Trophoblast cell (in vitro differentiated cells and primary cell): Measurements from ENCODE around the gene RRP8.

ENCODE experiments used
- DNase-seq, 2 donors: peaks; one replicate each; pipeline ENCODE4 v3.0.0-alpha.2; 2016
- H2AFZ ChIP-seq: 2 replicates; pipeline ENCODE4 v1.6.1; 2013; ENCODE audit warnings: low read length, moderate library complexity, mild to moderate bottlenecking; ENCODE audit not compliant: insufficient read depth, poor library complexity
- H2AK5ac ChIP-seq: 2 replicates; pipeline ENCODE4 v1.6.1; 2013; ENCODE audit warnings: mild to moderate bottlenecking, low read length
- H2BK120ac ChIP-seq: 2 replicates; pipeline ENCODE4 v1.6.1; 2013; ENCODE audit warnings: low read length, mild to moderate bottlenecking, moderate library complexity; ENCODE audit not compliant: insufficient read depth, poor library complexity
- H2BK12ac ChIP-seq: 2 replicates; pipeline ENCODE4 v1.6.1; 2013; ENCODE audit warnings: mild to moderate bottlenecking, low read length, moderate library complexity
- H2BK5ac ChIP-seq: 2 replicates; pipeline ENCODE4 v1.6.1; 2013; ENCODE audit warnings: low read length, low read depth, moderate library complexity, mild to moderate bottlenecking; ENCODE audit not compliant: poor library complexity
- H3K14ac ChIP-seq: 2 replicates; pipeline ENCODE4 v1.6.1; 2013; ENCODE audit warnings: mild to moderate bottlenecking, low read length
- H3K18ac ChIP-seq: 2 replicates; pipeline ENCODE4 v1.6.1; 2013; ENCODE audit warnings: mild to moderate bottlenecking, low read length
- H3K23ac ChIP-seq: 2 replicates; pipeline ENCODE4 v1.6.1; 2013; ENCODE audit warnings: low read length
- H3K27ac ChIP-seq: 2 replicates; pipeline ENCODE4 v1.5.1; 2013; ENCODE audit warnings: low read depth, mild to moderate bottlenecking, inconsistent platforms, low read length, moderate library complexity
- H3K27me3 ChIP-seq: 2 replicates; pipeline ENCODE4 v1.6.1; 2013; ENCODE audit warnings: inconsistent platforms, mild to moderate bottlenecking, low read length, moderate library complexity; ENCODE audit not compliant: insufficient read depth
- H3K36me3 ChIP-seq, 2 experiments: 1 replicate in 1 of 2; 2 replicates in 1 of 2; pipeline ENCODE4 v1.6.1; 2013; ENCODE audit warnings: low read length in 2 of 2, mild to moderate bottlenecking in 2 of 2, moderate library complexity in 1 of 2; ENCODE audit not compliant: insufficient read depth in 2 of 2, control insufficient read depth in 1 of 2
- H3K4ac ChIP-seq: 2 replicates; pipeline ENCODE4 v1.6.1; 2013; ENCODE audit warnings: low read depth, mild to moderate bottlenecking, low read length, moderate library complexity
- H3K4me1 ChIP-seq, 2 experiments: 1 replicate in 1 of 2; 2 replicates in 1 of 2; pipeline ENCODE4 v1.6.1; 2013; ENCODE audit warnings: low read length in 2 of 2, mild to moderate bottlenecking in 2 of 2, moderate library complexity in 1 of 2; ENCODE audit not compliant: insufficient read depth in 2 of 2, control insufficient read depth in 1 of 2
- H3K4me2 ChIP-seq: 2 replicates; pipeline ENCODE4 v1.6.1; 2013; ENCODE audit warnings: inconsistent platforms, mild to moderate bottlenecking, low read length, moderate library complexity
- H3K4me3 ChIP-seq: 2 replicates; pipeline ENCODE4 v1.5.1; 2013; ENCODE audit warnings: mild to moderate bottlenecking, low read depth, low read length, inconsistent platforms
- H3K79me1 ChIP-seq: one replicate; pipeline ENCODE4 v1.6.1; 2013; ENCODE audit warnings: low read length
- H3K79me2 ChIP-seq: 2 replicates; pipeline ENCODE4 v1.6.1; 2013; ENCODE audit warnings: low read length, mild to moderate bottlenecking; ENCODE audit not compliant: control insufficient read depth, insufficient read depth, poor library complexity
- H3K9ac ChIP-seq: 2 replicates; pipeline ENCODE4 v1.6.1; 2013; ENCODE audit warnings: mild to moderate bottlenecking, low read length
- H3K9me3 ChIP-seq: 2 replicates; pipeline ENCODE4 v1.6.1; 2013; ENCODE audit warnings: low read depth, mild to moderate bottlenecking, control low read depth, inconsistent platforms, low read length; ENCODE audit not compliant: insufficient read depth
- H4K12ac ChIP-seq: 2 replicates; pipeline ENCODE4 v1.6.1; 2013; ENCODE audit warnings: low read depth, mild to moderate bottlenecking, low read length, moderate library complexity
- H4K8ac ChIP-seq: 2 replicates; pipeline ENCODE4 v1.6.1; 2013; ENCODE audit warnings: low read depth, mild to moderate bottlenecking, low read length, moderate library complexity
- H4K91ac ChIP-seq: one replicate; pipeline ENCODE4 v1.6.1; 2013; ENCODE audit warnings: low read depth, mild to moderate bottlenecking, low read length, moderate library complexity
- WGBS: extraction: QIAGEN DNeasy Blood & Tissue Kit; methylation state at CpG from one replicate; pipeline ENCODE4 v1.1.7; 2013; ENCODE audit warnings: missing lambda C conversion rate; ENCODE audit not compliant: insufficient read length, insufficient coverage; ENCODE audit errors: extremely low coverage; 5-methylcytosine and 5-hydroxymethylcytosine counted together

Gene RRP8

DNA sequence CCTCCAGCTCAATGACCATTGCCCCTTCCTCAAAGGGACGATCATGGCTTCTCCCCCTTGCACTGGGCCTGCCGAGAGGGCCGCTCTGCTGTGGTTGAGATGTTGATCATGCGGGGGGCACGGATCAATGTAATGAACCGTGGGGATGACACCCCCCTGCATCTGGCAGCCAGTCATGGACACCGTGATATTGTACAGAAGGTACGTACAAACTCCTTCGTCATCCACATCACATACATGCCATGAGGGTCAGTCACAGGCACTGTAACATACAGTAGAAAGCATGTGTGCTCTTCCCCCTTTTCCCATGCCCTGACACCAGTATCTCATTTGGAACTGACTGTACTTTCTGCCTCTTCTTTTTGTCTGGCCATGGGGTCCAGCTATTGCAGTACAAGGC lies 4.6 kb upstream of the RRP8 start:
- peak overlapping the region; percentile 65 for H2BK5ac ChIP-seq
- H3K23ac ChIP-seq, result no peak overlapping the region

DNA sequence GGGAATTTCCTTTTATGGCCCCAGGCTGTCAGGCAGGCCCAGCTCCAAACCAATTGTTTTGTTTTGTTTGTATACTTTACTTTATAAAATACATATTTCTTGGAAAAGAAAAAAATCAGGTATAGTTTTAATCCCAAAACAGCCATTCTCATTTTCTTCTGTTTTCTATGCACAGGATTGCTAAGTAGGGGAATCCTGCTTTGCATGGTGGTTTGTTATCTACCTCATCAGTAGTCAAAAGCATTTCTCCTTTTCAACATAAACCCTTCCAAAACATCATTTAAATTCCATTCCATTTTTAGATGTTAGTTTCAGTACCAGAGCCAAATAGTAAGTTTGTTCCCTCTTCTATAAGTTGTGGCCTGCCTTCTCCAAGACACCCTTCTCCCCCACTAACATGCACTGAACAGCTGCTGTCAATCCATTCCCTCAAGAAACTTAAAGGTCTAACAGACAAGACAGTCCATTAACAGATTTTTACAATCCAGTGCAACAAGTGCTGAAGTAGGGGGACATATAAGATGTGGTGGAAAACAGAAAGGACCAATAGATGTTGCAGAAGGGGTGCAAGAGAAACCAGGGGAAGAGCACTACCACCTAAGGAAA lies 3.9 kb upstream of the RRP8 start:
- no peak overlapping the region for H3K4ac ChIP-seq
- H2AFZ ChIP-seq, result no peak overlapping the region
- no peak overlapping the region for H2AK5ac ChIP-seq
- no peak overlapping the region for H2BK12ac ChIP-seq
- H3K27ac ChIP-seq, result peak overlapping the region; percentile 86
- H3K79me2 ChIP-seq, result peaks cover 31% of the 10 kb centered on the region
- no peak overlapping the region for H3K18ac ChIP-seq
- DNase-seq, result no peak
- H2BK120ac ChIP-seq, result peak overlapping the region; percentile 29
- H3K9ac ChIP-seq, result no peak overlapping the region
- H3K27me3 ChIP-seq, result no peaks in the 10 kb centered on the region
- peaks cover 38 to 40% of the 10 kb centered on the region in 2 experiments for H3K36me3 ChIP-seq
- H4K91ac ChIP-seq, result no peak overlapping the region
- H3K23ac ChIP-seq, result no peak overlapping the region
- H3K79me1 ChIP-seq, result peaks cover 33% of the 10 kb centered on the region
- peaks cover 12 to 34% of the 10 kb centered on the region in 2 experiments for H3K4me1 ChIP-seq
- H3K14ac ChIP-seq, result no peak overlapping the region
- no peak overlapping the region for H4K8ac ChIP-seq
- peak overlapping the region; percentile 56 for H3K4me2 ChIP-seq
- no peak overlapping the region for H4K12ac ChIP-seq
- no peaks in the 10 kb centered on the region for H3K9me3 ChIP-seq
- H2BK5ac ChIP-seq, result peak overlapping the region; percentile 65
- no peak overlapping the region for H3K4me3 ChIP-seq

More for the DNA sequence above, 4.6 kb upstream of the RRP8 start:
- Histone ChIP-seq H3K9ac (no peak overlapping the region), H2BK120ac (peak overlapping the region; percentile 26), H2AFZ (no peak overlapping the region), H3K9me3 (no peaks in the 10 kb centered on the region), H2AK5ac (peak overlapping the region; percentile 86), H3K4me1 (peaks cover 12 to 29% of the 10 kb centered on the region in 2 experiments), H3K4me3 (no peak overlapping the region), H2BK12ac (peak overlapping the region; percentile 51), H3K18ac (peak overlapping the region; percentile 55), H3K27ac (peak overlapping the region; percentile 86), H3K4me2 (no peak overlapping the region), H3K4ac (peak overlapping the region; percentile 45), H3K79me1 (peaks cover 38% of the 10 kb centered on the region), H3K27me3 (no peaks in the 10 kb centered on the region), H3K36me3 (peaks cover 38 to 40% of the 10 kb centered on the region in 2 experiments), H4K12ac (no peak overlapping the region), H4K8ac (peak overlapping the region; percentile 32), H4K91ac (peak overlapping the region; percentile 74), H3K79me2 (peaks cover 29% of the 10 kb centered on the region), H3K14ac (peak overlapping the region; percentile 77)
- WGBS, result no CpG with 5 or more reads among the region's 9 CpGs
- peak; percentile 64 to 75 for DNase-seq

DNA sequence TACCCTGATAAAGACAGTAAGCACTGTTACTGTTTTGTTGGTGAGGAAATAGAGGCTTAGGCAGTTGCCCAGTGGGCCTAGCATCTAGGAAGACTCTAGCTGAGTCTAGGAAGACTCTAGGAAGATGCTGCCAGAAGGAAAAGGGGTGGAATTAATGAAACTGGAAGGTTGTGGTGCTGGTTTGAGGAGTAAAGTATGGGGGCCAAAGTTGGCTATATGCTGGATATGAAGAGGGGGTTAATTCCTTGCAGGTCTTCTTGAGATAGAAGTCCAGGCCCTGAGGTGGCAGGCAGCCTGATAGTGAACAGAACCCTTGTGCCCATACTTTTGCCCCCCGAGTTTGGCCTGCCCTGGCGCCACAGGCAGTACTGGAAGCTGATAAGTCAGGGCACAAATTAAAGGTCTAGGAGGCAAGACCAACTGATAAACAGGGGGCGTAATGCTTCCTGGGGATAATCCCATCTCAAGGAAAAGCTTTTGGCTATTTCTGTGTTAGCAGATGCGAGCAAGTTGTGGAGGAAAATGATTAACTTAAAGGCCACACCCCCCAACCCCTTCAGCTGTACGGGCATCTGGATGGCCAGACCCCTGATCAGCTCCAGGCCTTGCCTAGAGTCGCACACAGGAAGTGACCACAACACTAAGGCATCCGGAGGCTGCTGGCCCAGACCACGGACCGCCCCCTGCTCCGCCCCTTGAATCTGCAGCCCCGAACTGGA lies 3.2 kb upstream of the RRP8 start:
- H3K9me3 ChIP-seq, result no peaks in the 10 kb centered on the region
- peak overlapping the region; percentile 96 for H3K27ac ChIP-seq
- H3K4ac ChIP-seq, result peak overlapping the region; percentile 90
- H2BK120ac ChIP-seq, result peak overlapping the region; percentile 87
- H3K18ac ChIP-seq, result peak overlapping the region; percentile 86
- WGBS, result no CpG with 5 or more reads among the region's 11 CpGs
- H3K4me1 ChIP-seq, result peaks cover 12 to 36% of the 10 kb centered on the region in 2 experiments
- H3K79me2 ChIP-seq, result peaks cover 29% of the 10 kb centered on the region
- H3K14ac ChIP-seq, result peak overlapping the region; percentile 86
- no peak overlapping the region for H3K23ac ChIP-seq
- H3K36me3 ChIP-seq, result peaks cover 38 to 42% of the 10 kb centered on the region in 2 experiments
- peak overlapping the region; percentile 58 for H3K4me2 ChIP-seq
- H2BK12ac ChIP-seq, result peak overlapping the region; percentile 95
- H3K4me3 ChIP-seq, result no peak overlapping the region
- peak overlapping the region; percentile 75 for H4K12ac ChIP-seq
- peaks cover 29% of the 10 kb centered on the region for H3K79me1 ChIP-seq
- H2AFZ ChIP-seq, result peak overlapping the region; percentile 61
- no peaks in the 10 kb centered on the region for H3K27me3 ChIP-seq
- DNase-seq, result peak; percentile 82 to 87
- no peak overlapping the region for H3K9ac ChIP-seq
- H4K91ac ChIP-seq, result peak overlapping the region; percentile 92
- peak overlapping the region; percentile 89 for H2BK5ac ChIP-seq
- H4K8ac ChIP-seq, result peak overlapping the region; percentile 80
- H2AK5ac ChIP-seq, result peak overlapping the region; percentile 89

DNA sequence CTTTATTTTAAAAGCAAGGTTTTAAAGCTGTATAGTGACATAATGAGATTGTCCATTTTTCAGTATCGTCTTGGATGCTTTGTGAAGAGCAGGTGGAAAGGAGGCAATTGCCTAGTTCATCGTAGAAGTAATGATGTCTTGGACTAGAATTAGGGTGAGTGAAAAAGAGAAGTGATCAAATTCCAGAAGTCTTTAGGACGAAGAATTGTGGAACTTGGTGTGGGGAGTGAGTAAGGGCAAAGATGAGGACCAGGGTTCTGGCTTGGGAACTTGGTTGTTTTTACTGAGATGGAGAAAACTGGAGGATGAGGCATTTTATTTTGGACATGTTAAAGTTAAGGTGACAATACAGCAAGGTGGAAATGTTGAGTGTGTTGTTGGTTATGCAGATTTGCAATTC lies 1.4 kb upstream of the RRP8 start:
- H3K79me2 ChIP-seq, result peaks cover 27% of the 10 kb centered on the region
- peaks cover 36 to 43% of the 10 kb centered on the region in 2 experiments for H3K36me3 ChIP-seq
- no peak overlapping the region for H4K12ac ChIP-seq
- H2BK5ac ChIP-seq, result no peak overlapping the region
- no peaks in the 10 kb centered on the region for H3K27me3 ChIP-seq
- H3K9ac ChIP-seq, result no peak overlapping the region
- no peak overlapping the region for H2AFZ ChIP-seq
- H4K8ac ChIP-seq, result no peak overlapping the region
- H3K4me1 ChIP-seq, result peaks cover 12 to 25% of the 10 kb centered on the region in 2 experiments
- H4K91ac ChIP-seq, result no peak overlapping the region
- no peak overlapping the region for H3K18ac ChIP-seq
- H2AK5ac ChIP-seq, result no peak overlapping the region
- no peak overlapping the region for H3K23ac ChIP-seq
- WGBS, result no CpG with 5 or more reads among the region's 3 CpGs
- H3K4me3 ChIP-seq, result no peak overlapping the region
- peaks cover 25% of the 10 kb centered on the region for H3K79me1 ChIP-seq
- H3K4me2 ChIP-seq, result peak overlapping the region; percentile 69
- H3K4ac ChIP-seq, result peak overlapping the region; percentile 59
- no peak for DNase-seq
- H3K9me3 ChIP-seq, result no peaks in the 10 kb centered on the region
- no peak overlapping the region for H3K14ac ChIP-seq
- no peak overlapping the region for H2BK12ac ChIP-seq
- H2BK120ac ChIP-seq, result no peak overlapping the region
- H3K27ac ChIP-seq, result no peak overlapping the region
